ENCODE results near the gene RAB11FIP5.

The RAB11FIP5 gene

DNA sequence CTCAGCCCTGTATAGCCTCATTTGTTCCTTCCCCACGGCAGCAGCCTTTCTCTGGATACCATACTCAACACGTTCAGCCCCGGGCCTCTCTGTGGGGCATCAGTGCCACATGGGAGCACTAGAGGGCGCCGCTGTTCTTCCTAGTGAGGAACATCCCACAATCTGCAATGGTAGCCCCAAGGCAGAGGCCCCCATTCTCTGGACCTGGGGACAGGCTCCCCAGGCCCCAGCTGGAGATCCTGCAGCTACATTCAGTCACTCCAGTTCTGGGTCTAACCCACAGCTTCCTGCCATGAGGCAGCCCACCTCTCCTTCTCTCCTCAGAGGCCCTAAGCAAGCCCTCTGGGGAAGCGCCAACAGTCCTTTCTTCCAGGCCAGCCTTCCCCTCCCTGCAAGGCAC is 27.1 kb downstream of the RAB11FIP5 start:
- Histone ChIP-seq H3K27me3 (ENCODE audit: control insufficient read depth in 1 of 2, insufficient read depth in 2 of 2, low read length in 2 of 2) (no peaks in the 10 kb centered on the region), H3K36me3 (ENCODE audit: control insufficient read depth in 1 of 2, insufficient read depth in 2 of 2, low read length in 2 of 2) (peaks cover 0 to 6% of the 10 kb centered on the region in 2 donors), H3K27ac (ENCODE audit: low read depth, low read length) (no peak overlapping the region), H3K4me3 (ENCODE audit: low read depth in 1 of 2, low read length in 2 of 2) (no peak overlapping the region), H3K4me1 (ENCODE audit: control insufficient read depth in 1 of 2, insufficient read depth in 2 of 2, low read length in 2 of 2) (peaks cover 0 to 6% of the 10 kb centered on the region in 2 donors), H3K9ac (ENCODE audit: low read depth in 1 of 2, low read length in 2 of 2) (no peak overlapping the region), H3K9me3 (ENCODE audit: control insufficient read depth in 1 of 2, low read length in 2 of 2) (no peaks in the 10 kb centered on the region)

DNA sequence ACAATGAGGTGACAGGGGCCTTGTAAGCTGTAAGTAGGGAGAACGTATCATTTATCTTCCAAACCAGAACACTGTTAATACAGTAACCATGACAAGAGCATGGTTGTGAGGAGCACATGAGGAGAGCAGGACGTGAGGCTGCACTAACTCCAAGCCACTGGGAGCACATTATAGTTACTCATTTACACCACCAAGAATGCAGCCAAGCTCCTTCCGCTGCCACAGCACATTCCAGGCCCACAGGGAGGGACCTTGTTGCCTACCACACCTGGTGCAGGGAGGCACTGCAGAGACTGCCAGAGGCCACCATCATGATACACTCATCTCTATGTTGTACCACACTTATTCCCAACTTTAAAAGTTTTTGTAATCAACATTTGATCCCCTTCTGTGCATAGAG is 27.8 kb downstream of the RAB11FIP5 start:
- H3K27me3 ChIP-seq (ENCODE audit: control insufficient read depth in 1 of 2, insufficient read depth in 2 of 2, low read length in 2 of 2), result no peaks in the 10 kb centered on the region
- H3K27ac ChIP-seq (ENCODE audit: low read depth, low read length), result no peak overlapping the region
- peaks cover 0 to 4% of the 10 kb centered on the region in 2 donors for H3K4me1 ChIP-seq (ENCODE audit: control insufficient read depth in 1 of 2, insufficient read depth in 2 of 2, low read length in 2 of 2)
- no peak overlapping the region for H3K4me3 ChIP-seq (ENCODE audit: low read depth in 1 of 2, low read length in 2 of 2)
- no peaks in the 10 kb centered on the region for H3K9me3 ChIP-seq (ENCODE audit: control insufficient read depth in 1 of 2, low read length in 2 of 2)
- no peak overlapping the region for H3K9ac ChIP-seq (ENCODE audit: low read depth in 1 of 2, low read length in 2 of 2)
- H3K36me3 ChIP-seq (ENCODE audit: control insufficient read depth in 1 of 2, insufficient read depth in 2 of 2, low read length in 2 of 2), result peaks cover 0 to 6% of the 10 kb centered on the region in 2 donors

DNA sequence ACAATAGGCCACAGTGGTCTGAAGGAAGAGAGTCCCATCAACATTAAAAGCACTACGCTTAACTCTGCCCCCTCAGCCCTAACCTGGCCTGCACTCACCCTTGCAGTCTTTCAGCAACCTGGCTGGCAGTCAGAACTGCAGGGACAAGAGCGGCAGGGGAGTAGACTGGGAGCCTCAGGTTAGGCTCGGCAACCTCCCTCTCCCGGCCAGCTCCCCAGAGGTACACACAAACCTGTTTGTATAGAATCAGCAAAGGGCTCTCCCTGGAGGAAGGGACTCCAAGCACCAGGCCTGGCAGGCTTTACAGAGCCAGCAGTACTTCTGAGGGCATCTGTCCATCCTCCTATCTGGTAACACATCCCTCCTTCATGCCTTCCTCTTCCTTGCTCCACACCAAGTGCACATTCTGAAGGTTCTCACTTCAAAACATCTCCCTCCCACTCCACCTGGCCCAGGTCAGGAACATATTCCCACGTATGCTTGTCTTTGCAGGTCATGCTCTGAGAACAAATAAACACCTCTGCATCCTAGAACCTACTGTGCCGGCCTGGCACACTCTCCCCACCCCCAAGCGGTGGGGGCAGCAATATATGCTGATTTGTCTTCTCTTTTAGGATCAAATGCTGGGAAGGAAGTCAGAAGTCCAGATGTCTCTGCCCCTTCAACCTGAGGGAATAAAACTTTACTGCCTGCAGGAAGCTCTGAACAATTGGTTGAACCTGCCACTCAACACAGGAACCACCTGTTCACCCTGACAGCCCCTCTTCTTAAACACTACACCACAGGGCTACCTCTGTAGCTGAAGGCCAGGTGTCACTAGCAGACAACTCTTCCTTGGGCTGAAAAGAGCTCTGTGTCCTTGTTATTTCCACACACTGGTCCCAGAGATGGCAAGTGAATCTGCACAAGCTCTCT is 28.6 kb downstream of the RAB11FIP5 start:
- no peak overlapping the region for H3K4me3 ChIP-seq (ENCODE audit: low read depth in 1 of 2, low read length in 2 of 2)
- no peaks in the 10 kb centered on the region for H3K9me3 ChIP-seq (ENCODE audit: control insufficient read depth in 1 of 2, low read length in 2 of 2)
- no peak overlapping the region for H3K27ac ChIP-seq (ENCODE audit: low read depth, low read length)
- H3K27me3 ChIP-seq (ENCODE audit: control insufficient read depth in 1 of 2, insufficient read depth in 2 of 2, low read length in 2 of 2), result no peaks in the 10 kb centered on the region
- no peaks in the 10 kb centered on the region for H3K4me1 ChIP-seq (ENCODE audit: control insufficient read depth in 1 of 2, insufficient read depth in 2 of 2, low read length in 2 of 2)
- H3K9ac ChIP-seq (ENCODE audit: low read depth in 1 of 2, low read length in 2 of 2), result no peak overlapping the region
- peaks cover 0 to 6% of the 10 kb centered on the region in 2 donors for H3K36me3 ChIP-seq (ENCODE audit: control insufficient read depth in 1 of 2, insufficient read depth in 2 of 2, low read length in 2 of 2)

GRCh38 chr2:73082523-73083410 is 30.0 kb downstream of the RAB11FIP5 start:
- no peaks in the 10 kb centered on the region for H3K9me3 ChIP-seq (ENCODE audit: control insufficient read depth in 1 of 2, low read length in 2 of 2)
- H3K36me3 ChIP-seq (ENCODE audit: control insufficient read depth in 1 of 2, insufficient read depth in 2 of 2, low read length in 2 of 2), result peaks cover 0 to 4% of the 10 kb centered on the region in 2 donors
- no peak overlapping the region for H3K4me3 ChIP-seq (ENCODE audit: low read depth in 1 of 2, low read length in 2 of 2)
- H3K4me1 ChIP-seq (ENCODE audit: control insufficient read depth in 1 of 2, insufficient read depth in 2 of 2, low read length in 2 of 2), result no peaks in the 10 kb centered on the region
- H3K27ac ChIP-seq (ENCODE audit: low read depth, low read length), result no peak overlapping the region
- H3K9ac ChIP-seq (ENCODE audit: low read depth in 1 of 2, low read length in 2 of 2), result no peak overlapping the region
- no peaks in the 10 kb centered on the region for H3K27me3 ChIP-seq (ENCODE audit: control insufficient read depth in 1 of 2, insufficient read depth in 2 of 2, low read length in 2 of 2)

DNA sequence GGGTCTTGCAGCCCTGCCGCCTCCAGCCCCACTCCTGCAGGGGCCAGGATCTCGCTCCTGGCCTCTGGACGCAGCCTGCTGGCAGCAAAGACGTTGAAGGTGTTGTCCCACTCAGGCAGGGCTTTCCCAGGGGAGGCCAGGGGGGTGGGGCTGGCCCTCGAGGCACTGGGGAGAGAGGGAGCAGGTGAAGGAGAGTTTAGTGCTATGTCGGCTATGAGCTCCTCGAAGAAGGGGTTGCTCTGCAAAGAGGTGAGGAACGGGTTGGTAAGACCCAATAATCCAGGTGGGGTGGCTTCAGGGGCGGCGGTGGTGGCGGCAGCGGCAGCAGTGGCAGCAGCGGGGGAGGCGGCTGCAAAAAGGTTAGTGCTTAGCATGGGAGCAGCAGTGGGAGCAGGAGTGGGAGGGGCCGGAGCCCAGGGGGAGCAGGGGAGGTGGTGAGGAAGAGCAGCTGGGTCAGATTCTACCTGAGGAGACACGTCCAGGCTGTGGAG is 31.5 kb downstream of the RAB11FIP5 start:
- Histone ChIP-seq H3K4me3 (ENCODE audit: low read depth in 1 of 2, low read length in 2 of 2) (no peak overlapping the region), H3K9ac (ENCODE audit: low read depth in 1 of 2, low read length in 2 of 2) (no peak overlapping the region), H3K9me3 (ENCODE audit: control insufficient read depth in 1 of 2, low read length in 2 of 2) (no peaks in the 10 kb centered on the region), H3K27ac (ENCODE audit: low read depth, low read length) (no peak overlapping the region), H3K4me1 (ENCODE audit: control insufficient read depth in 1 of 2, insufficient read depth in 2 of 2, low read length in 2 of 2) (no peaks in the 10 kb centered on the region), H3K36me3 (ENCODE audit: control insufficient read depth in 1 of 2, insufficient read depth in 2 of 2, low read length in 2 of 2) (no peaks in the 10 kb centered on the region), H3K27me3 (ENCODE audit: control insufficient read depth in 1 of 2, insufficient read depth in 2 of 2, low read length in 2 of 2) (no peaks in the 10 kb centered on the region)

GRCh38 chr2:73080321-73081131 is 32.2 kb downstream of the RAB11FIP5 start:
- Histone ChIP-seq H3K9me3 (ENCODE audit: control insufficient read depth in 1 of 2, low read length in 2 of 2) (no peaks in the 10 kb centered on the region), H3K27me3 (ENCODE audit: control insufficient read depth in 1 of 2, insufficient read depth in 2 of 2, low read length in 2 of 2) (no peaks in the 10 kb centered on the region), H3K4me3 (ENCODE audit: low read depth in 1 of 2, low read length in 2 of 2) (no peak overlapping the region), H3K9ac (ENCODE audit: low read depth in 1 of 2, low read length in 2 of 2) (no peak overlapping the region), H3K27ac (ENCODE audit: low read depth, low read length) (no peak overlapping the region), H3K4me1 (ENCODE audit: control insufficient read depth in 1 of 2, insufficient read depth in 2 of 2, low read length in 2 of 2) (no peaks in the 10 kb centered on the region), H3K36me3 (ENCODE audit: control insufficient read depth in 1 of 2, insufficient read depth in 2 of 2, low read length in 2 of 2) (no peaks in the 10 kb centered on the region)

- no peaks in the 10 kb centered on the region for H3K27me3 ChIP-seq (ENCODE audit: control insufficient read depth in 1 of 2, insufficient read depth in 2 of 2, low read length in 2 of 2)
- no peaks in the 10 kb centered on the region for H3K9me3 ChIP-seq (ENCODE audit: control insufficient read depth in 1 of 2, low read length in 2 of 2)
- H3K4me1 ChIP-seq (ENCODE audit: control insufficient read depth in 1 of 2, insufficient read depth in 2 of 2, low read length in 2 of 2), result no peaks in the 10 kb centered on the region
- H3K36me3 ChIP-seq (ENCODE audit: control insufficient read depth in 1 of 2, insufficient read depth in 2 of 2, low read length in 2 of 2), result no peaks in the 10 kb centered on the region
- H3K27ac ChIP-seq (ENCODE audit: low read depth, low read length), result no peak overlapping the region
- no peak overlapping the region for H3K4me3 ChIP-seq (ENCODE audit: low read depth in 1 of 2, low read length in 2 of 2)
- no peak overlapping the region for H3K9ac ChIP-seq (ENCODE audit: low read depth in 1 of 2, low read length in 2 of 2)
These were observed 33.1 kb downstream of the RAB11FIP5 start for GRCh38 chr2:73079636-73080035.

DNA sequence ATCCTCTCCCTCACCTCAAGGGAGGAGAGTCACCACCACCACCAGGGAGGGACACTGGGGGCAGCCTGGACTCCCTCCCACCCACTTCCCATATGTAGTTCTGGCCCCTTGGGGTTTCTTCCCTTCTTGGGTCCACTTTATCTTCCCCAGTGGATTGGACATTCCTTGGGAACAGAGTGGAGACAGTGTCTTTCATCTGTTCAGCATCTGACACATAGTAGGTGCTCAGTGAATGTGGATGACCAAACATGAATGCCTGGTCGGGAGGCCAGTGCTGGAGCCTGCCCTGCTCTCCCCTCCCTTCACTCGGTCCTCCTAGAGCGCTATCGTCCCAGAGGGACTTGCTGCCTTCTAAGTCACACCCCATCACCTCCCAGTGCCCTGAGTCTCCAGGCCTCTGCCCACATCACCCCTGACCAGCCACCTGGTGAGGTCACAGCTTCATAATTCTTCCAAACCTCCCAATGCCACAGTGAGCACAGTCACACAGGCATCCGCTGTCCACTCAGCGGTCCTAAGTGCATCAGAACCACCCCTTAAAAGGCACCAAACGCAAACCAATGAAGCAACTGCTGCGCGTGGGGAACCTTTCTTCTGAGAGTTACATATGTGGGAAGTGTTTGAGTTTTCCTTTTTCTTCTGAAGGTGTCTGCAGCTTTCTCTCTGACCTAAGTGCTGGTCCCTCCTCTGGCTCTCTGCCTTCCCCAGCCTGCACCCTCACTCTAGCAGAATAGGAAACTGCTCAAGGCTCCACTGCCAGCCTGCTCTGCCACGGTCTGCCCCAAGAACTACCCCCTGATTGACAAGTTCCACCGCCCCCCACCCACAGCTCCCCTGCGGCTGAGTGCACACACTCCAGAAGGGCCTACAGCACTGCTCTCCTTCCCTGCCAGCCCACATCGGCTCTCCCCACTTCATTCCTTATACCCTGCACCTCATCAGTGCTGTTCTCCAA is 34.0 kb downstream of the RAB11FIP5 start:
- no peak overlapping the region for H3K4me3 ChIP-seq (ENCODE audit: low read depth in 1 of 2, low read length in 2 of 2)
- H3K4me1 ChIP-seq (ENCODE audit: control insufficient read depth in 1 of 2, insufficient read depth in 2 of 2, low read length in 2 of 2), result no peaks in the 10 kb centered on the region
- H3K36me3 ChIP-seq (ENCODE audit: control insufficient read depth in 1 of 2, insufficient read depth in 2 of 2, low read length in 2 of 2), result no peaks in the 10 kb centered on the region
- H3K9ac ChIP-seq (ENCODE audit: low read depth in 1 of 2, low read length in 2 of 2), result no peak overlapping the region
- H3K9me3 ChIP-seq (ENCODE audit: control insufficient read depth in 1 of 2, low read length in 2 of 2), result no peaks in the 10 kb centered on the region
- H3K27ac ChIP-seq (ENCODE audit: low read depth, low read length), result no peak overlapping the region
- H3K27me3 ChIP-seq (ENCODE audit: control insufficient read depth in 1 of 2, insufficient read depth in 2 of 2, low read length in 2 of 2), result no peaks in the 10 kb centered on the region

DNA sequence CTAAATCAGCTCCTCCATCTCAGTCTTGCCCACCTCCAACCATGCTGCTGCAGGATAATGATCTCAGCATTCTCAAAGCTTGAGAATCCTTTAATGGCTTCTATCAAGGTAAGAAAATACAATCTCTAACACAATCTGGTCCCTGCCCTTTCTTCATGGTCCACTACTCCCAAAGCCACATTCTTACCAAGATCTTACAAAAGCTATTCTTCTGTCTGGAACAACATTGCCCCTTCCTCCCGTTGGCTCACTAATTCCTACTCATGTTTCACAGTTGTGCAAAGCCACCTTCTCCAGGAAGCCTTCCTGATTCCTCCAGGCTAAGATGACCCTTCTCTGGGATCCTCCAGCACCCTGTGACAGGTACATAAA is 35.3 kb downstream of the RAB11FIP5 start:
- Histone ChIP-seq H3K27ac (ENCODE audit: low read depth, low read length) (no peak overlapping the region), H3K9ac (ENCODE audit: low read depth in 1 of 2, low read length in 2 of 2) (no peak overlapping the region), H3K4me3 (ENCODE audit: low read depth in 1 of 2, low read length in 2 of 2) (no peak overlapping the region), H3K36me3 (ENCODE audit: control insufficient read depth in 1 of 2, insufficient read depth in 2 of 2, low read length in 2 of 2) (no peaks in the 10 kb centered on the region), H3K9me3 (ENCODE audit: control insufficient read depth in 1 of 2, low read length in 2 of 2) (no peaks in the 10 kb centered on the region), H3K4me1 (ENCODE audit: control insufficient read depth in 1 of 2, insufficient read depth in 2 of 2, low read length in 2 of 2) (peaks cover 0 to 2% of the 10 kb centered on the region in 2 donors), H3K27me3 (ENCODE audit: control insufficient read depth in 1 of 2, insufficient read depth in 2 of 2, low read length in 2 of 2) (no peaks in the 10 kb centered on the region)
